Astrocyte of the cerebellum (primary cell): Measurements from ENCODE around the gene RNF186.

ENCODE experiments used
- DNase-seq: peaks from one replicate; pipeline ENCODE4 v3.0.0-alpha.2; 2011; ENCODE audit warnings: low read depth
- H3K4me3 ChIP-seq: 2 replicates; pipeline ENCODE4 v1.5.1; 2011; ENCODE audit warnings: mild to moderate bottlenecking, low read depth, low read length, moderate library complexity
- CTCF ChIP-seq: IDR thresholded peaks from 2 replicates; pipeline ENCODE4 v1.5.1; 2012; ENCODE audit warnings: low read length, low read depth, moderate library complexity, mild to moderate bottlenecking; ENCODE audit errors: missing control alignments
- in situ Hi-C: cut with HindIII; loops from 2 replicates; pipeline ENCODE4 v1.10.0; 2017; ENCODE audit warnings: low sequenced_read_pairs

Gene RNF186

GRCh38 chr1:19815801-19816736, 986 bp upstream of the RNF186 start:
- no peak for DNase-seq
- TF ChIP-seq CTCF = no peak
- no peak overlapping the region for H3K4me3 ChIP-seq
- in situ Hi-C loops = no loop called here

- no peak for DNase-seq
- in situ Hi-C loops = loop anchor here (5.0 kb wide), 1 partner anchor 38 kb away; no protein-coding TSS in a partner anchor
- TF ChIP-seq CTCF = no peak
These were observed 830 bp downstream of the RNF186 start for GRCh38 chr1:19814244-19814661.

GRCh38 chr1:19813643-19813960, 1.5 kb downstream of the RNF186 start:
- TF ChIP-seq CTCF = no peak
- DNase-seq = no peak
- in situ Hi-C loops = loop anchor here (5.0 kb wide), 1 partner anchor 39 kb away; no protein-coding TSS in a partner anchor
- no peak overlapping the region for H3K4me3 ChIP-seq

More at GRCh38 chr1:19814244-19814661, 830 bp downstream of the RNF186 start:
- H3K4me3 ChIP-seq = no peak overlapping the region

GRCh38 chr1:19812875-19813642, 2.0 kb downstream of the RNF186 start:
- no peak overlapping the region for H3K4me3 ChIP-seq
- DNase-seq = no peak
- in situ Hi-C loops = loop anchor here (5.0 kb wide), 1 partner anchor 39 kb away; no protein-coding TSS in a partner anchor
- no peak for TF ChIP-seq CTCF

GRCh38 chr1:19811206-19811851, 3.8 kb downstream of the RNF186 start:
- peak; percentile 51 for TF ChIP-seq CTCF

GRCh38 chr1:19809044-19809750, 5.9 kb downstream of the RNF186 start:
- DNase-seq = no peak
- no peak overlapping the region for H3K4me3 ChIP-seq
- in situ Hi-C loops = no loop called here
- TF ChIP-seq CTCF = no peak

More at GRCh38 chr1:19811206-19811851, 3.8 kb downstream of the RNF186 start:
- H3K4me3 ChIP-seq = no peak overlapping the region
- no peak for DNase-seq
- in situ Hi-C loops = loop anchor here (5.0 kb wide), 1 partner anchor 41 kb away; no protein-coding TSS in a partner anchor
